ENCODE results near the gene PLXNA4. TPM values are rescaled to one million over a fixed set of nuclear protein-coding genes. Genes with fewer than 3 reads are reported as not detected.

Gene PLXNA4
- total RNA-seq, 1 donor from 2014 or later, result 0.21 TPM

DNA sequence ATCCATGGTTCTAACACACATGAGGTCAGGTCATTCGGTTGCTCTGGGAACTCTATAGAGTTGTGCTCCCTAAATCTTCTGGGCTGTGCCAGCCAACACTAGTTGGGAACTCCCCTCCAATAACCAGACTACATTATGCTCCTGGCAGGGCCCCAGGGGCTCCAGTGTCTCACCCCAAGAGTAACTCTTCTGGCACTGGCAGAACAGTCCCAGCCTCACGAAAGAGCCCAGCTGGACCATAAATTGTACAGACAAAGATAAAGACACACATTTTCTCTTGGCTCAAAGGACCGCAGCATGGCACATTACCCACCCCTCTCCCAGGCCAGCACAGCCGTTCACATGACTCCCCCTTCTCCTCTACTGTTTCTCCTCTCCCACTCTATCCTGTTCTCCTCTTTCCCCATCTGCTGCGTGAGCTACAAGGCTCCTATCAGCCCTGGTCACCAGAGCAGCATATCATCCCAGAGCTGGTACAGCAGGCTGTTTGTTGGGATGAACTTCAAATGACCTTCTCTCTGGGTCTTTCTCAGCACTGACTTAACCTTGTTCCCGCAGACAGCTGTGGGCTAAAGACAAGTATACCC lies 230.6 kb downstream of the PLXNA4 start:
- Mint-ChIP-seq H3K4me1 (ENCODE audit: low read depth) (no peaks in the 10 kb centered on the region), H3K27me3 (ENCODE audit: low read depth) (peaks cover 14% of the 10 kb centered on the region), H3K4me3 (ENCODE audit: low read depth) (no peak overlapping the region), H3K9me3 (no peaks in the 10 kb centered on the region), H3K27ac (no peak overlapping the region), H3K36me3 (ENCODE audit: low read depth) (no peaks in the 10 kb centered on the region)
- DNase-seq (ENCODE audit: low spot score), result no peak
- intact Hi-C loops (cut with micrococcal nuclease), result no loop called here

GRCh38 chr7:132345030-132345429 lies 231.2 kb downstream of the PLXNA4 start:
- no peaks in the 10 kb centered on the region for H3K36me3 Mint-ChIP-seq (ENCODE audit: low read depth)
- intact Hi-C loops (cut with micrococcal nuclease), result no loop called here
- no peaks in the 10 kb centered on the region for H3K4me1 Mint-ChIP-seq (ENCODE audit: low read depth)
- no peak for DNase-seq (ENCODE audit: low spot score)
- no peak overlapping the region for H3K27ac Mint-ChIP-seq
- H3K4me3 Mint-ChIP-seq (ENCODE audit: low read depth), result no peak overlapping the region
- no peaks in the 10 kb centered on the region for H3K9me3 Mint-ChIP-seq
- peaks cover 18% of the 10 kb centered on the region for H3K27me3 Mint-ChIP-seq (ENCODE audit: low read depth)

DNA sequence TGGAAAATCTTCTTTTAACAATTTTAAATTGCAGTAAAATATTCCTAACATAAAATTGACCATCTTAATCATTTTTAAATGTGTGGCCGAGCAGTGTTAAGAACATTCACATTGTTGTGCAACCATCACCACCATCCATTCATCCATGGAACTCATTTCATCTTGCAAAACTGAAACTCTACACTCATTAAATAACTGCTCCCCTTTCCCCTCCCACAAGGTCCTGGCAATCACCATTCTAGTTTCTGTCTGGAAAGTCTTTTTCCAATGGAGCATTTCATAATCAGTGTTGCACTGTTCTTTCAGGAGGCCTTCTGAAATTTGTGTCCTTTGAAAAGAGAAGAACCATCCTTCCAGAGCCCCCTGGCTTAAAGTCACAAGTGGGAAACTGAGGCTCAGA lies 233.1 kb downstream of the PLXNA4 start:
- Mint-ChIP-seq H3K9me3 (no peaks in the 10 kb centered on the region), H3K4me3 (ENCODE audit: low read depth) (no peak overlapping the region), H3K4me1 (ENCODE audit: low read depth) (no peaks in the 10 kb centered on the region), H3K36me3 (ENCODE audit: low read depth) (no peaks in the 10 kb centered on the region), H3K27ac (no peak overlapping the region), H3K27me3 (ENCODE audit: low read depth) (peaks cover 18% of the 10 kb centered on the region)
- no peak for DNase-seq (ENCODE audit: low spot score)
- intact Hi-C loops (cut with micrococcal nuclease), result no loop called here

DNA sequence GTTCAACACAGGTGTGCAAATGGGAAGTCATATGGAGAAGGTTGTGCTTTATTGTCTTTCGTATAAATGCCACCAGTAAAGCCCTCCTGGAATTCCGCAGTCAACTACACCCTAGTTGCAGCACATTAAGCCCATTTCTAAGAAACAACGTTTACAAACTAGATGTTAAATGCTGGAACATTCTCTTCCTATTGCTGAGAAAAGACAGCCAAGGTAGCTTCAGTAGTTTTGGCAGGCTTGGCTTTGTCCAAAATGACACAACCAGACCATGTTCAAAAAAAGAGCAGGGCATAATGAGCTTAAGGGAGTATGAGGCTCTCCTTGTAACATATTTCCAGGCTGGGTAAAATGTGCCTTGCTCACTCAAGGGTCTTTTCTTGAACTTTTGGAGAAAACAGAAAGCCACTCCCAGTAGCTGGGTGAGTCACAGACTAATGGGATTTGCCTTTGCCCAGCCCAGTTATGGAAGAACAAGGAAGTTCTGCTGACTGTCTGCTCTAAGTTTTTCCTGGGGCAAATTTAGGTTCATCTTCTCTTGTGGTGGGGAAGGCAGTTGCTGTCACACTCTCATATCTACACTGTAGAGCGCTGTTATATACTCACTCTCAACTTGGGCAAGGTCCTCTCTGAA lies 238.7 kb downstream of the PLXNA4 start:
- H3K27ac Mint-ChIP-seq, result no peak overlapping the region
- no peak overlapping the region for H3K4me3 Mint-ChIP-seq (ENCODE audit: low read depth)
- no peaks in the 10 kb centered on the region for H3K9me3 Mint-ChIP-seq
- DNase-seq (ENCODE audit: low spot score), result no peak
- H3K27me3 Mint-ChIP-seq (ENCODE audit: low read depth), result peaks cover 6% of the 10 kb centered on the region
- intact Hi-C loops (cut with micrococcal nuclease), result no loop called here
- H3K4me1 Mint-ChIP-seq (ENCODE audit: low read depth), result no peaks in the 10 kb centered on the region
- H3K36me3 Mint-ChIP-seq (ENCODE audit: low read depth), result no peaks in the 10 kb centered on the region

GRCh38 chr7:132336797-132337196 lies 239.5 kb downstream of the PLXNA4 start:
- H3K4me3 Mint-ChIP-seq (ENCODE audit: low read depth), result no peak overlapping the region
- peaks cover 6% of the 10 kb centered on the region for H3K27me3 Mint-ChIP-seq (ENCODE audit: low read depth)
- H3K9me3 Mint-ChIP-seq, result no peaks in the 10 kb centered on the region
- intact Hi-C loops (cut with micrococcal nuclease), result no loop called here
- no peaks in the 10 kb centered on the region for H3K4me1 Mint-ChIP-seq (ENCODE audit: low read depth)
- no peaks in the 10 kb centered on the region for H3K36me3 Mint-ChIP-seq (ENCODE audit: low read depth)
- no peak for DNase-seq (ENCODE audit: low spot score)
- no peak overlapping the region for H3K27ac Mint-ChIP-seq

DNA sequence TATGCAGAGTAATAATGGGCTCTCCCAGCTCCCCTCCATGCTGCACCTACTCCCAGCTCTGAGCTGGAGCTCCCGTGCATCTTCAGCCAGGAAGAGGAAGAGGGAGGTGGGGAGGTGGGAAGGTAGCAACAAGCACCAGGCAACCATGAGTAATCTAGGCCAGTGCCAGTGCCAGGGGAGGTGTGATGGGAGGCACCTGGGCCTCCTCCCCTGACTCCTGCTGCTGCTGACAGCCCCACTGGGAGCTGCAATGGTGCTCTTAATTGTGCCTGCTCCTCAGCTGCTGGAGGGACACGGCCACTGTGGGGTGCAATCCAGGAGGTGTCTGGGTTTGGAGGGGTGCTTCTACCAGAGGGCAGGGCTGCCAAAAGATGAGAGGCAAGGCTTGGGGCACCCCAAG lies 243.0 kb downstream of the PLXNA4 start:
- H3K27me3 Mint-ChIP-seq (ENCODE audit: low read depth), result peaks cover 13% of the 10 kb centered on the region
- no peaks in the 10 kb centered on the region for H3K36me3 Mint-ChIP-seq (ENCODE audit: low read depth)
- H3K4me3 Mint-ChIP-seq (ENCODE audit: low read depth), result no peak overlapping the region
- DNase-seq (ENCODE audit: low spot score), result no peak
- H3K9me3 Mint-ChIP-seq, result no peaks in the 10 kb centered on the region
- H3K4me1 Mint-ChIP-seq (ENCODE audit: low read depth), result no peaks in the 10 kb centered on the region
- intact Hi-C loops (cut with micrococcal nuclease), result no loop called here
- H3K27ac Mint-ChIP-seq, result no peak overlapping the region

- Mint-ChIP-seq H3K27ac (no peak overlapping the region), H3K4me3 (ENCODE audit: low read depth) (no peak overlapping the region), H3K4me1 (ENCODE audit: low read depth) (no peaks in the 10 kb centered on the region), H3K27me3 (ENCODE audit: low read depth) (peaks cover 25% of the 10 kb centered on the region), H3K36me3 (ENCODE audit: low read depth) (no peaks in the 10 kb centered on the region), H3K9me3 (no peaks in the 10 kb centered on the region)
- intact Hi-C loops (cut with micrococcal nuclease), result no loop called here
- DNase-seq (ENCODE audit: low spot score), result no peak
These were observed 247.5 kb downstream of the PLXNA4 start for GRCh38 chr7:132328760-132329159.

- Mint-ChIP-seq H3K4me1 (ENCODE audit: low read depth) (no peaks in the 10 kb centered on the region), H3K27ac (no peak overlapping the region), H3K36me3 (ENCODE audit: low read depth) (no peaks in the 10 kb centered on the region), H3K4me3 (ENCODE audit: low read depth) (no peak overlapping the region), H3K27me3 (ENCODE audit: low read depth) (peaks cover 27% of the 10 kb centered on the region), H3K9me3 (no peaks in the 10 kb centered on the region)
- DNase-seq (ENCODE audit: low spot score), result no peak
- intact Hi-C loops (cut with micrococcal nuclease), result no loop called here
These were observed 248.1 kb downstream of the PLXNA4 start for GRCh38 chr7:132328047-132328620.

DNA sequence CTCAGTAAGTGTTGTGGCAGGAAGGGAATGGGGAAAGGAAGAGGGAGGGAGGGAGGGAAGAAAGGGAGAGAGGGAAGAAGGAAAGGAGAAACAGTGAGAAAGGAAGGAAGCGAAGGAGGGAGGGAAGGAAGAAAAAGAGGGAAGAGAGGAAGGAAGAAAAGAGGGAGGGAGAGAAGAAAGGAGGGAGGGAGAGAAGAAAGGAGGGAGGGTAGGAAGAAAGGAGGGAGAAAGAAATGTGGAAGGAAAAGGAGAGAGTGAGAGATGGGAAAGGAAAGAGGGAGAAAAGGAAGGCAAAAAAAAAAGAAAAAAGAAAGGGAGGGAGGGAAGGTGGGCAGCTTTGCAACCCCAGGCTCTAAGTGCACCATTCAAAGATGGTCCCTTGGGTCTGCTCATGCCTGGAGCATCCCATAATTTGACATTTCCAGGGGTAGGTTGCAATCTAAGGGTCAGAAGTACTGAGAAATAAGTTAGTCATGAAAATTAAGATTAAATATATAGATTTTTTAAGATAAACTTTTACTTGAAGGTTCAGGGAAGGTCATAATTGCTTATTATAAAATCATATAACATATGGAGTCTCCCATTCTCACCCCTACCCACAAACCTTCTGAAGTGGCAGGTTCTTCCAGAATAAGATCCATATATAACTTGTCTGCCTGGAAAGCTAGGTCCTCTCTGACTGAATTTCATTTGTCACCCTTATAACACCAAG lies 249.2 kb downstream of the PLXNA4 start:
- no peak overlapping the region for H3K27ac Mint-ChIP-seq
- H3K36me3 Mint-ChIP-seq (ENCODE audit: low read depth), result no peaks in the 10 kb centered on the region
- no peak for DNase-seq (ENCODE audit: low spot score)
- H3K4me1 Mint-ChIP-seq (ENCODE audit: low read depth), result no peaks in the 10 kb centered on the region
- no peak overlapping the region for H3K4me3 Mint-ChIP-seq (ENCODE audit: low read depth)
- intact Hi-C loops (cut with micrococcal nuclease), result no loop called here
- H3K9me3 Mint-ChIP-seq, result no peaks in the 10 kb centered on the region
- peaks cover 25% of the 10 kb centered on the region for H3K27me3 Mint-ChIP-seq (ENCODE audit: low read depth)

- Mint-ChIP-seq H3K27me3 (ENCODE audit: low read depth) (peaks cover 34% of the 10 kb centered on the region), H3K27ac (no peak overlapping the region), H3K4me1 (ENCODE audit: low read depth) (peaks cover 14% of the 10 kb centered on the region), H3K36me3 (ENCODE audit: low read depth) (no peaks in the 10 kb centered on the region), H3K4me3 (ENCODE audit: low read depth) (no peak overlapping the region), H3K9me3 (no peaks in the 10 kb centered on the region)
- intact Hi-C loops (cut with micrococcal nuclease), result no loop called here
- DNase-seq (ENCODE audit: low spot score), result no peak
These were observed 253.3 kb downstream of the PLXNA4 start for GRCh38 chr7:132322970-132323369.

DNA sequence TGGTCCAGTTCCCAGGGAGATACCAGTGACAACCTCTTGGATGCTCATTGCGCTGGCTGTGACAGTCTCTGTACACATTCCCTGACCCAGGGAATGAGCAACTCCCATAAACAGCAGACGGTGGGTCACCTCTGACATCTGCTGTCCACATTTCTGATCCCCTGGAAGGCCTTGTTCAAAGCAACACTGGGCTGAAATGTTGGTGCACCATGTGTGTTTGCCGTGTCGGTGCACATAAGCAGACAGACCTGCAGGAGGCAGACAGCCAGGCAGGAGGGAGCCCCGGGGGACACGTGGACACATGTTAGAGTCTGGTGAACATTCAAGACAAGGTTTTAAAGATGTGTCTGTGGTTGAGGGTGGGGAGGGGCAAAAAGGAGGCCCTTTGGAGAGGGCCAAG lies 254.9 kb downstream of the PLXNA4 start:
- intact Hi-C loops (cut with micrococcal nuclease), result no loop called here
- Mint-ChIP-seq H3K27ac (no peak overlapping the region), H3K9me3 (no peaks in the 10 kb centered on the region), H3K4me1 (ENCODE audit: low read depth) (peaks cover 14% of the 10 kb centered on the region), H3K27me3 (ENCODE audit: low read depth) (peaks cover 35% of the 10 kb centered on the region), H3K4me3 (ENCODE audit: low read depth) (no peak overlapping the region), H3K36me3 (ENCODE audit: low read depth) (no peaks in the 10 kb centered on the region)
- no peak for DNase-seq (ENCODE audit: low spot score)

DNA sequence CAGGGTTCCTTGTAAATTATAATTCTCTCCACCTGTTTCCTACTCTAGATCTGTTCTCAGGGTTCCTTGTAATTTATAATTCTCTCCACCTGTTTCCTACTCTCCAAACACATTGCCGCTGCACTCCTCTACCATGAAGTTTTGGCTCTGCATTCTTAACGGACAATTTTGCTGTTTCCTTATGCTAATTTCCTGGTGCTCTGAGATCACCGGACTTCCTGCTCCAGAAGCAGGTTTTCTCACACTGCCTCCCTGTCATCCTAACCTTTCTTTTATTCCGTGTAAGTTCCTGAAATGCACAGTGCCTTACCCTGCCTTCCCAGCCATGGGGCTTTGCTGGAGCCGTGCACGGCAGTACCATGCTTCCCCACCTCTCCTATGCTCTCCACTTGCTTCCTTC lies 256.8 kb downstream of the PLXNA4 start:
- DNase-seq (ENCODE audit: low spot score), result no peak
- peaks cover 32% of the 10 kb centered on the region for H3K27me3 Mint-ChIP-seq (ENCODE audit: low read depth)
- no peak overlapping the region for H3K27ac Mint-ChIP-seq
- H3K9me3 Mint-ChIP-seq, result no peaks in the 10 kb centered on the region
- peaks cover 14% of the 10 kb centered on the region for H3K4me1 Mint-ChIP-seq (ENCODE audit: low read depth)
- intact Hi-C loops (cut with micrococcal nuclease), result loop anchor here (2.0 kb wide), 1 partner anchor 75 kb away; no protein-coding TSS in a partner anchor
- H3K4me3 Mint-ChIP-seq (ENCODE audit: low read depth), result peak overlapping the region; percentile 40
- H3K36me3 Mint-ChIP-seq (ENCODE audit: low read depth), result no peaks in the 10 kb centered on the region

Measured in activated T-helper 2 cell treated with anti-CD3 and anti-CD28 coated beads, Interferon-gamma antibody, Interleukin-2, Interleukin-4, amounts not matched to agents 10 μg/mL and 5 μg/mL and 100 μg/mL, durations not matched to agents 14 hours and 24 hours and 36 hours (primary cell).